IPS DF 6.9 (cell line): ENCODE data around the gene SLC10A1.
"Not testable (repeated sequence)": the region's sequence is repeated elsewhere in the genome, so short reads cannot be mapped to it uniquely, and the experiment has no call there.

Experiments
- DNase-seq: peaks from one replicate; pipeline ENCODE4 v3.0.0-alpha.2; 2013; ENCODE audit warnings: low read depth, low spot score
- H3K27ac ChIP-seq: one replicate; pipeline ENCODE4 v1.5.1; 2013; ENCODE audit warnings: low read length, control low read depth
- H3K27me3 ChIP-seq: 2 replicates; pipeline ENCODE4 v1.6.1; 2013; ENCODE audit warnings: mild to moderate bottlenecking, low read length; ENCODE audit not compliant: control insufficient read depth, insufficient read depth
- H3K36me3 ChIP-seq: 2 replicates; pipeline ENCODE4 v1.6.1; 2013; ENCODE audit warnings: low read length; ENCODE audit not compliant: control insufficient read depth, insufficient read depth
- H3K4me1 ChIP-seq: 2 replicates; pipeline ENCODE4 v1.6.1; 2013; ENCODE audit warnings: low read length; ENCODE audit not compliant: control insufficient read depth, insufficient read depth
- H3K4me3 ChIP-seq: 2 replicates; pipeline ENCODE4 v1.5.1; 2013; ENCODE audit warnings: mild to moderate bottlenecking, low read length
- H3K9me3 ChIP-seq: 2 replicates; pipeline ENCODE4 v1.6.1; 2013; ENCODE audit warnings: low read length, inconsistent platforms; ENCODE audit not compliant: control insufficient read depth, insufficient read depth
- WGBS: extraction: QIAGEN DNeasy Blood & Tissue Kit; methylation state at CpG from one replicate; pipeline ENCODE4 v1.1.7; 2013; ENCODE audit warnings: mixed read lengths, missing lambda C conversion rate; ENCODE audit not compliant: insufficient read length, insufficient coverage; 5-methylcytosine and 5-hydroxymethylcytosine counted together

Gene SLC10A1

DNA sequence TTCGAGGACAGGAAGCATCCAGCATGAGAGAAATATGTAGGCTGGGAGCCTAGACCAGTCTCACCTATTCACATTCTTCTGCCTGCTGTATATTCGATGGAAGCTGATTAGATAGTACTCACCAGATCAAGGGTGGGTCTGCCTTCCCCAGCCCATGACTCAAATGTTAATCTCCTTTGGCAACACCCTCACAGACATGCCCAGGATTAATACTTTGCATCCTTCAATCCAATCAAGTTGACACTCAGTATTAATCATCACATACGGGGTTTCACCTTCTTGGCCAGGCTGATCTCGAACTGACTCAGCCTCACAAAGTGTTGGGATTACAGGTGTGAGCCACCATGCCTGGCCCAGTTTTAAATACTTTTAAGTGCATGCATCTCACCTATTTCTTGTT, 30.5 kb upstream of the SLC10A1 start:
- Histone ChIP-seq H3K27ac (no peak overlapping the region), H3K4me3 (no peak overlapping the region), H3K27me3 (no peaks in the 10 kb centered on the region), H3K9me3 (no peaks in the 10 kb centered on the region), H3K4me1 (no peaks in the 10 kb centered on the region), H3K36me3 (no peaks in the 10 kb centered on the region)
- WGBS, result no CpG with 5 or more reads among the region's 4 CpGs
- DNase-seq, result no peak

DNA sequence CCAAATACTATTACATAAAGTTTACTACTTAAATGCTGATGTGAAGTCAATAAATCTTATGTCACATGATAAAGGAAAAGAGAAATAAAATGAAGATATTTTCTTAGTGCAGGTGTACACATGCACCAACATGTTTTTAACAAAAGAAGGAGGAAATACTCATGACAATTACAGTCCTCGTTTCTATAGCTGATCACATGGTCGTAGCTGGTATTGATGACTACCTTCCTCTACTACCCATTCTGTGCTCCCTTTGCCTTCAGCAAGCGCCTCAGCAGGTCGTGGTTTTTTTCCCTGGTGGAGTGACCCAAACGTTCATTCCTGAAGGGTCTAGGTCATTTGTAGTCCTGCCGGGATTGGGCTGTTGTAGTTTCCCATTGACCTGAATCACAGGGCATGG, 25.4 kb upstream of the SLC10A1 start:
- no peaks in the 10 kb centered on the region for H3K9me3 ChIP-seq
- H3K4me3 ChIP-seq, result no peak overlapping the region
- H3K27me3 ChIP-seq, result no peaks in the 10 kb centered on the region
- no peak for DNase-seq
- no peaks in the 10 kb centered on the region for H3K36me3 ChIP-seq
- WGBS, result no CpG with 5 or more reads among the region's 6 CpGs
- 0 out of 2 replicates have a peak, but pooled peaks cover 1% of the 10 kb centered on the region for H3K4me1 ChIP-seq
- no peak overlapping the region for H3K27ac ChIP-seq

DNA sequence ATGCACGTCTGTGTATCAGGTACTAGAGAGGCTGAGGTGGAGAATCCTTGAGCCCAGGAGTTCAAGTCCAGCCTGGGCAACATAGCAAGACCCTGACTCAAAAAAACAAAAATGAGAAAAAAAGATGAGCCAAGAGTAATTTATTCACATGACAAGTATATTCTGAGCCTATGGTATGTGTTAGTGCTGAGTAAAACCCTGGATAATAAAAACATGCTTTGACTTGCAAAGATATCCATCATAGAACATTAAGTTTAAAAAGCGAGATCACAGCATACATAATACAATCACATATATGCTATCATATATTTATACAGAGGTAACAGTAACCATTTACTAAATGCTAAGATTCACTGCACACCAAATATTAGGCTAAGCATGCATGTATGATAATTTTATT, 23.9 kb upstream of the SLC10A1 start:
- DNase-seq, result no peak
- Histone ChIP-seq H3K27ac (no peak overlapping the region), H3K36me3 (no peaks in the 10 kb centered on the region), H3K4me1 (peaks cover 1% of the 10 kb centered on the region; the same call in 1 of the 2 replicates), H3K4me3 (no peak overlapping the region), H3K27me3 (no peaks in the 10 kb centered on the region), H3K9me3 (no peaks in the 10 kb centered on the region)
- no CpG with 5 or more reads among the region's 2 CpGs for WGBS

DNA sequence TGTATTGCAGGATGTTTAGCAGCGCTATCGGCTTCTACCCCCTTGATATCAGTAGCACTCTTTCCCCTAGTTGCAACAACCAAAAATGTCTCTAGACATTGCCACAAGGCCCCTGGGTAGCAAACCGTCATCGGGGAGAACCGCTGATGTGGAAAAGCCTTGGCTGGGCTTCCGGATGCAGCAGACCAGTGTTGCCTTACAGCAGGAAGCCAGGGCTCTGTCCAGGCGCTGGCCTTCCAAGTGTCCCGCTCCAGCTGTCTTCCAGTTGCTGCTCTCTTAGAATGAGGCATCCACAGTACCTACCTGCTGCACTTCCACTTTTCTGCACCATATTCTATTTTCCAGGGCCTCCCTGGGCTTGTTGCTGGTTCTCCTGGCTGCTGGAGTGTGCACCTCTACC, 22.6 kb upstream of the SLC10A1 start:
- Histone ChIP-seq H3K27me3 (no peaks in the 10 kb centered on the region), H3K4me3 (no peak overlapping the region), H3K4me1 (peaks cover 1% of the 10 kb centered on the region; the same call in 1 of the 2 replicates), H3K36me3 (no peaks in the 10 kb centered on the region), H3K27ac (no peak overlapping the region), H3K9me3 (no peaks in the 10 kb centered on the region)
- DNase-seq, result no peak
- WGBS, result no CpG with 5 or more reads among the region's 8 CpGs

DNA sequence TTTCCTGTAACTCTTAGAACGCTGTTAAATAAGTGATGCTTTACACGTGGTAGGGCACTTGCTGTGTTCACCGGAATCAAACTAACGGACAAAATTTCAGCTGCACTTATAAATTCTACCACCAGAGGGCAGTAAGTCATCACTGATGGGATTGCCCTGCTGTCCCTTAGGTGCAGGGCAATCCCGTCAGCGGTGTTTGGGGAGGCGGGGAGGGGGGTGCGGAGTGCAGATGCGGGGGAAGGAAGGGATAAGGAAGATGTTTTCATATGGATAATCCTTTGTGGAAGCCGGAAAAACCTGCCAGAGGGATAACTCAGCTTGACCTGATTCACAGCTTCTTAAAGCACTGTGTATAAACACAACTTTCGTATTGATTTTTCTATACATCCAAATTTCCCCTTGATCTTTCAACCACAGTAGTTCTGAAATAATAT, 21.7 kb upstream of the SLC10A1 start:
- Histone ChIP-seq H3K36me3 (no peaks in the 10 kb centered on the region), H3K27ac (no peak overlapping the region), H3K9me3 (no peaks in the 10 kb centered on the region), H3K27me3 (no peaks in the 10 kb centered on the region), H3K4me3 (no peak overlapping the region), H3K4me1 (peaks cover 1% of the 10 kb centered on the region; the same call in 1 of the 2 replicates)
- no CpG with 5 or more reads among the region's 11 CpGs for WGBS
- peak; percentile 68 for DNase-seq

DNA sequence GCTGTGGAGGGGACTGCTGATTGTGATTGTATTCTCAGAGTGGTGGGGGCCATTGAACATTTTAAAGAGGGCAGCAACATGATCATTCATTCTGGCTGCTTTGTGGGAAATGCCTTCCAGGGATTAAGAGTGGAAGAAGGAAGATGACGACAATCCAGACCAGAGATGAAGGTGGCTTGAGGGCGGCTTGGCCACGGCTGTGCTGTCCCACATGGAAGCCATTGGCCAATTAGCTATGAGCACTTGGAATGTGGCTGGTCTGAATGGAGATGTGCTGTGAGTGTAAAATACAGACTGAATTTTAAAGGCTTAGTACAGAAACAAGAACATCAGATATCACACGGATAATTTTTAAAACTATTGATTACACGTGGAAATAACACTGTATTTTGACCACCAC, 19.2 kb upstream of the SLC10A1 start:
- no peak for DNase-seq
- H3K4me1 ChIP-seq, result peaks cover 1% of the 10 kb centered on the region; the same call in 1 of the 2 replicates
- no CpG with 5 or more reads among the region's 5 CpGs for WGBS
- no peaks in the 10 kb centered on the region for H3K36me3 ChIP-seq
- H3K4me3 ChIP-seq, result no peak overlapping the region
- H3K27ac ChIP-seq, result no peak overlapping the region
- H3K9me3 ChIP-seq, result no peaks in the 10 kb centered on the region
- H3K27me3 ChIP-seq, result no peaks in the 10 kb centered on the region

DNA sequence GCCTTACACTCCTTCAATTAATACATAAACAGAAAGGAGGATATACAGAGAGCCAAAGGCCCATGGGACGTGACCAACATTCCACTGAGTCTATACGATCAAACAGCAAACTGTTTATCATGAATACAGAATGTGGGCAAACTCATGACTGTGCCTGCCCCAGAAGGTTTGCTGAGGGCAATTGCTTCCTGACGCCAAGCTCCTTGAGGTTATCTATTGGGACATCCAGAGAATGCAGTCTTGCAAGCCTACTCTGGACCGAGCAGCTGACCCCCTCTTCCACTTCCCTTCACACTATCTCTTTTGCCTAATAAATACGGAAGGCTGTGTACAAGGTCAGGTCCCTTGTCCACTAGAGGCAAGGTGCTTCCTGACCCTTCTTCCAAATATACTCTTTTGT, 18.5 kb upstream of the SLC10A1 start:
- Histone ChIP-seq H3K4me1 (peaks cover 1% of the 10 kb centered on the region; the same call in 1 of the 2 replicates), H3K36me3 (no peaks in the 10 kb centered on the region), H3K9me3 (no peaks in the 10 kb centered on the region), H3K27ac (no peak overlapping the region), H3K27me3 (no peaks in the 10 kb centered on the region), H3K4me3 (no peak overlapping the region)
- WGBS, result no CpG with 5 or more reads among the region's 5 CpGs
- no peak for DNase-seq

DNA sequence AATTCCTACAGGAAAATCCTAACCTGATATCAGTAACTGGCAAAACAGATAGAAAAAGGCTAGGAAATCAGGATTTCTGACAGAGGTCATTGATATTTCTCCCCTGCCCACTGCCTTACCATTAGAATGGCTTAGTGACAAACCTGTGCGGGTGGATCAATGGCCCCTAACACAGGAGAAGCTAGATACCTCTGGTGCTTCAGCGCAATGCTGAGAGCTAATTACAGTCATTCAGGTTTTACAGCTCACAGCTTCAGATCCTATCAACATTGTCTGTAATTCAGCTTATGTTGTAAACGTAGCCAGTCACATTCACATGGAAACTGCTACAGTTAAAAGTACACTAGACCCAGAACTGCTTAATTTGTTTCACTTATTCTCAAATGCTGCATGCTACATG, 17.4 kb upstream of the SLC10A1 start:
- no peak overlapping the region for H3K4me3 ChIP-seq
- no CpG with 5 or more reads among the region's 3 CpGs for WGBS
- no peaks in the 10 kb centered on the region for H3K36me3 ChIP-seq
- no peak overlapping the region for H3K27ac ChIP-seq
- DNase-seq, result no peak
- no peaks in the 10 kb centered on the region; the same call in 1 of the 2 replicates for H3K4me1 ChIP-seq
- H3K9me3 ChIP-seq, result no peaks in the 10 kb centered on the region
- H3K27me3 ChIP-seq, result no peaks in the 10 kb centered on the region

DNA sequence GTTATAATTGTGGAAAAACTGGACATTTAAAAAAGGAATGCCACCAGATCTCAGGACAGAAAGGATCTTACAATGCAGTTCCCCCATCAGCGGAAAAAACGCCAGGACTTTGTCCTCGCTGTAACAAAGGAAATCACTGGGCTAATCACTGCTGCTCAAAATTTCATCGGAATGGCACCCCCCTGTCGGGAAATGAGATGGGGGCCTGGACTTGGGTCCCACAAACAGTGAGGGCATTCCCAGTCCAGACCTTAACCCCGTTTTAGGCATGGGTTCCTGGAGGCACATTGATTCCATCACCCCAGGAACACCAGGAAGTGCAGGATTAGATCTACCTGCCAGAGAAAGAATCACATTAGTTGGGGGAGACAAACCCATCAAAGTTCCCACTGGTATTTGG, 16.3 kb upstream of the SLC10A1 start:
- DNase-seq, H3K4me1 ChIP-seq: not testable (repeated sequence)
- WGBS, result no CpG with 5 or more reads among the region's 6 CpGs

DNA sequence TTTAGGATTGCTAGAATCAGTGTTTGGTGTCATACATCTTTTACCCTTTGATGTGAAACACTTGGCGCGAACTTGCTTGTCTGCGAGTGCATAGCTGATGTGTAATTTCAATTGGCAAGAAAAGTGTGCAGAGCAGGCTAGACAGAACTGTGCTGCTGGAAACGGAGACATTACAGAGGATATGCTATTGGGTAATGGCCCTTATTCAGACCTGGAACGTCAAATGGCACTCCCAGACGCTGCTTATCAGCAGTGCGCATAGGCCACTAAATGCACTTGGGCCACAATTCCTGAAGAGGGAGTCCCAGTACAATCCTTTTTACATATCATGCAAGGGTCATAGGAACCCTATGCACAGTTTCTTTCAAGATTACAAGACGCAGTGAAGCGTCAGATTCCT, 15.7 kb upstream of the SLC10A1 start:
- no peaks in the 10 kb centered on the region; the same call in 1 of the 2 replicates for H3K4me1 ChIP-seq
- DNase-seq, result no peak
- no peaks in the 10 kb centered on the region for H3K27me3 ChIP-seq
- H3K9me3 ChIP-seq, result no peaks in the 10 kb centered on the region
- H3K36me3 ChIP-seq, result no peaks in the 10 kb centered on the region
- no CpG with 5 or more reads among the region's 9 CpGs for WGBS
- no peak overlapping the region for H3K4me3 ChIP-seq
- no peak overlapping the region for H3K27ac ChIP-seq

More for the DNA sequence above, 16.3 kb upstream of the SLC10A1 start:
- H3K27ac ChIP-seq, H3K4me3 ChIP-seq, H3K36me3 ChIP-seq, H3K9me3 ChIP-seq, H3K27me3 ChIP-seq: not testable (repeated sequence)

DNA sequence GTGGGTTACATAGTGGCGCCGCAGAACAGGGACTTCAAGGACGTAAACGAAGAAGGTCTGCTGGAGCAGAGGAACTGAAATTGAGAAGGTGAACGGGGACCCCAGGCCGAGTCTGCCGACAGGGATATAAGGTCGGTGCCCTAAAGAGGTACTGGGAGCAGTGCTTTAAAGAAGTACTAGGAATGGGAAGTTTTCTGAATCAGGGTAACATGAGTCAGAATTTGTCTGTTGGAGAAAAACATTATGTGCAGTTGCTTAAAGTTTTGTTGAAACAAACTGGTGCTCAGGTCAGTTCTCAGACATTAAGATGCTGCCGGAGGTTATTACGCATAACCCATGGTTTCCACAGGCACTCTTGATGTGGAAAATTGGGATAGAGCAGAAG, 14.8 kb upstream of the SLC10A1 start:
- no CpG with 5 or more reads among the region's 10 CpGs for WGBS
- no peak overlapping the region for H3K27ac ChIP-seq
- no peaks in the 10 kb centered on the region for H3K27me3 ChIP-seq
- DNase-seq, result no peak
- no peaks in the 10 kb centered on the region for H3K36me3 ChIP-seq
- H3K4me3 ChIP-seq, result no peak overlapping the region
- no peaks in the 10 kb centered on the region for H3K9me3 ChIP-seq
- no peaks in the 10 kb centered on the region; the same call in 1 of the 2 replicates for H3K4me1 ChIP-seq
